Neural cell (in vitro differentiated cells): ENCODE measurements around the gene RDH8.

Experiments used
- EP300 ChIP-seq: fragments of 450-650 bp; conservative IDR thresholded peaks from 2 replicates; pipeline ENCODE4 v1.6.1; 2014; ENCODE audit warnings: antibody characterized with exemption, mild to moderate bottlenecking, moderate library complexity; ENCODE audit not compliant: poor library complexity, severe bottlenecking
- EZH2 ChIP-seq: fragments of 200-600, 300-800 bp; shearing (Covaris generic), sonication (generic); IDR thresholded peaks from 2 replicates; pipeline ENCODE4 v1.6.1; 2014; ENCODE audit warnings: antibody characterized with exemption, low read length, borderline replicate concordance, mild to moderate bottlenecking; ENCODE audit not compliant: insufficient read depth, poor library complexity, severe bottlenecking
- POLR2AphosphoS5 ChIP-seq: IDR thresholded peaks from 2 replicates; pipeline ENCODE4 v1.6.1; 2012
- RAD21 ChIP-seq: fragments of 450-650 bp; conservative IDR thresholded peaks from 2 replicates; pipeline ENCODE4 v1.6.1; 2014; ENCODE audit warnings: antibody characterized with exemption, mild to moderate bottlenecking, moderate library complexity
- SMC3 ChIP-seq: fragments of 450-650 bp; conservative IDR thresholded peaks from 2 replicates; pipeline ENCODE4 v1.6.1; 2014; ENCODE audit warnings: antibody characterized with exemption, mild to moderate bottlenecking, moderate library complexity; ENCODE audit not compliant: poor library complexity
- TAF1 ChIP-seq: IDR thresholded peaks from 2 replicates; pipeline ENCODE4 v1.6.1; 2012; ENCODE audit warnings: low read depth
- TF ChIP-seq, protein P1 (sequence below): fragments of 450-650 bp; IDR thresholded peaks from 2 replicates; pipeline ENCODE4 v1.5.1; 2014; ENCODE audit warnings: antibody characterized with exemption, mild to moderate bottlenecking, moderate library complexity; ENCODE audit not compliant: poor library complexity, severe bottlenecking
- TF ChIP-seq, protein P2 (sequence below): IDR thresholded peaks from 2 replicates; pipeline ENCODE4 v1.6.1; 2012; ENCODE audit warnings: borderline replicate concordance

DNA sequence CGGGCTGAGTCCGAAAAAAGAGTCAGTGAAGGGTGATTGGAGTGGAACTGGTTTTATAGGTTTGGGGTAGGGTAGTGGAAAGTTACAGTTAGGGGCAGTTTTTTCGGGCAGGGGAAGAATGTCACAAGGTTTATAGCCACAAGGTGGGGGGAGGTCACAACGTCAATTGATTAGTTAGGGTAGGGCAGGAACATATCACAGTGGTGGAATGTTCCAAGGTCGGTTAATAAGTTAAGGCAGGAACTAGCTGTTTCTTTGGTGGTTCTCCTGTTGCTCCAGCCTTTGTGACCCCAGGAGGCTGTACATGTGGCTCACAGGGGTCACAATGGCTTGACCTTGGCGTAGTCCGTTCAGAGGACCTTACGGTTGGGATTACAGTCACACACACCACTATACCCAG is 20.3 kb downstream of the RDH8 start:
- TF ChIP-seq, protein P1, sequence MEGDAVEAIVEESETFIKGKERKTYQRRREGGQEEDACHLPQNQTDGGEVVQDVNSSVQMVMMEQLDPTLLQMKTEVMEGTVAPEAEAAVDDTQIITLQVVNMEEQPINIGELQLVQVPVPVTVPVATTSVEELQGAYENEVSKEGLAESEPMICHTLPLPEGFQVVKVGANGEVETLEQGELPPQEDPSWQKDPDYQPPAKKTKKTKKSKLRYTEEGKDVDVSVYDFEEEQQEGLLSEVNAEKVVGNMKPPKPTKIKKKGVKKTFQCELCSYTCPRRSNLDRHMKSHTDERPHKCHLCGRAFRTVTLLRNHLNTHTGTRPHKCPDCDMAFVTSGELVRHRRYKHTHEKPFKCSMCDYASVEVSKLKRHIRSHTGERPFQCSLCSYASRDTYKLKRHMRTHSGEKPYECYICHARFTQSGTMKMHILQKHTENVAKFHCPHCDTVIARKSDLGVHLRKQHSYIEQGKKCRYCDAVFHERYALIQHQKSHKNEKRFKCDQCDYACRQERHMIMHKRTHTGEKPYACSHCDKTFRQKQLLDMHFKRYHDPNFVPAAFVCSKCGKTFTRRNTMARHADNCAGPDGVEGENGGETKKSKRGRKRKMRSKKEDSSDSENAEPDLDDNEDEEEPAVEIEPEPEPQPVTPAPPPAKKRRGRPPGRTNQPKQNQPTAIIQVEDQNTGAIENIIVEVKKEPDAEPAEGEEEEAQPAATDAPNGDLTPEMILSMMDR: no peak
- TF ChIP-seq POLR2AphosphoS5 (no peak), EP300 (no peak), TAF1 (no peak), EZH2 (no peak), RAD21 (no peak), SMC3 (no peak)
- TF ChIP-seq, protein P2, sequence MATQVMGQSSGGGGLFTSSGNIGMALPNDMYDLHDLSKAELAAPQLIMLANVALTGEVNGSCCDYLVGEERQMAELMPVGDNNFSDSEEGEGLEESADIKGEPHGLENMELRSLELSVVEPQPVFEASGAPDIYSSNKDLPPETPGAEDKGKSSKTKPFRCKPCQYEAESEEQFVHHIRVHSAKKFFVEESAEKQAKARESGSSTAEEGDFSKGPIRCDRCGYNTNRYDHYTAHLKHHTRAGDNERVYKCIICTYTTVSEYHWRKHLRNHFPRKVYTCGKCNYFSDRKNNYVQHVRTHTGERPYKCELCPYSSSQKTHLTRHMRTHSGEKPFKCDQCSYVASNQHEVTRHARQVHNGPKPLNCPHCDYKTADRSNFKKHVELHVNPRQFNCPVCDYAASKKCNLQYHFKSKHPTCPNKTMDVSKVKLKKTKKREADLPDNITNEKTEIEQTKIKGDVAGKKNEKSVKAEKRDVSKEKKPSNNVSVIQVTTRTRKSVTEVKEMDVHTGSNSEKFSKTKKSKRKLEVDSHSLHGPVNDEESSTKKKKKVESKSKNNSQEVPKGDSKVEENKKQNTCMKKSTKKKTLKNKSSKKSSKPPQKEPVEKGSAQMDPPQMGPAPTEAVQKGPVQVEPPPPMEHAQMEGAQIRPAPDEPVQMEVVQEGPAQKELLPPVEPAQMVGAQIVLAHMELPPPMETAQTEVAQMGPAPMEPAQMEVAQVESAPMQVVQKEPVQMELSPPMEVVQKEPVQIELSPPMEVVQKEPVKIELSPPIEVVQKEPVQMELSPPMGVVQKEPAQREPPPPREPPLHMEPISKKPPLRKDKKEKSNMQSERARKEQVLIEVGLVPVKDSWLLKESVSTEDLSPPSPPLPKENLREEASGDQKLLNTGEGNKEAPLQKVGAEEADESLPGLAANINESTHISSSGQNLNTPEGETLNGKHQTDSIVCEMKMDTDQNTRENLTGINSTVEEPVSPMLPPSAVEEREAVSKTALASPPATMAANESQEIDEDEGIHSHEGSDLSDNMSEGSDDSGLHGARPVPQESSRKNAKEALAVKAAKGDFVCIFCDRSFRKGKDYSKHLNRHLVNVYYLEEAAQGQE: no peak
